WTC11 (cell line): ENCODE results near the gene OR6J1.

Experiments
- ARID4B ChIP-seq: sonication (generic); formaldehyde crosslinking; IDR thresholded peaks from 2 replicates; pipeline ENCODE4 v1.8.0; 2023; ENCODE audit warnings: missing genetic modification reagents, mild to moderate bottlenecking, borderline replicate concordance
- ATF3 ChIP-seq: sonication (generic); formaldehyde crosslinking; conservative IDR thresholded peaks from 2 replicates; pipeline ENCODE4 v1.8.1; 2022; ENCODE audit warnings: mild to moderate bottlenecking, missing genetic modification reagents
- CBFB ChIP-seq: sonication (generic); formaldehyde crosslinking; IDR thresholded peaks from 2 replicates; pipeline ENCODE4 v1.8.1; 2022; ENCODE audit warnings: mild to moderate bottlenecking, low read depth, missing genetic modification reagents
- CTCF ChIP-seq: fragments of 200-600 bp; IDR thresholded peaks from 2 replicates; pipeline ENCODE4 v1.8.0; 2022; ENCODE audit warnings: antibody characterized with exemption
- E2F4 ChIP-seq: sonication (generic); formaldehyde crosslinking; IDR thresholded peaks from 2 replicates; pipeline ENCODE4 v1.8.1; 2022; ENCODE audit warnings: low read depth, mild to moderate bottlenecking, moderate library complexity, missing genetic modification reagents, borderline replicate concordance
- GTF2I ChIP-seq: fragments of 250-450 bp; sonication (Bioruptor Pico); conservative IDR thresholded peaks from 2 replicates; pipeline ENCODE4 v1.4.0; 2021; ENCODE audit warnings: mild to moderate bottlenecking
- NFYB ChIP-seq: sonication (generic); formaldehyde crosslinking; conservative IDR thresholded peaks from 2 replicates; pipeline ENCODE4 v1.8.0; 2022; ENCODE audit warnings: low read depth, missing genetic modification reagents
- NR3C1 ChIP-seq: sonication (generic); formaldehyde crosslinking; conservative IDR thresholded peaks from 2 replicates; pipeline ENCODE4 v1.8.1; 2023; ENCODE audit warnings: low read depth, mild to moderate bottlenecking, missing genetic modification reagents
- SP1 ChIP-seq: sonication (generic); formaldehyde crosslinking; conservative IDR thresholded peaks from 2 replicates; pipeline ENCODE4 v1.8.1; 2022; ENCODE audit warnings: missing genetic modification reagents
- STAT6 ChIP-seq: sonication (generic); formaldehyde crosslinking; conservative IDR thresholded peaks from 2 replicates; pipeline ENCODE4 v1.8.1; 2023; ENCODE audit warnings: mild to moderate bottlenecking, low read depth, missing genetic modification reagents, moderate library complexity
- ZNF232 ChIP-seq: sonication (generic); formaldehyde crosslinking; IDR thresholded peaks from 2 replicates; pipeline ENCODE4 v1.8.0; 2022; ENCODE audit warnings: mild to moderate bottlenecking, missing genetic modification reagents
- ZSCAN18 ChIP-seq: fragments of 250-450 bp; sonication (Bioruptor Pico); IDR thresholded peaks from 2 replicates; pipeline ENCODE4 v2.1.2; 2022; ENCODE audit warnings: mild to moderate bottlenecking, moderate library complexity

GRCh38 chr14:22666203-22666893, 22.2 kb upstream of the OR6J1 start:
- no peak for TF ChIP-seq CTCF
- TF ChIP-seq E2F4 (CRISPR knock-in tag), result no peak
- TF ChIP-seq ZNF232 (CRISPR knock-in tag), result no peak
- no peak for TF ChIP-seq NR3C1 (CRISPR knock-in tag)
- TF ChIP-seq GTF2I, result no peak
- TF ChIP-seq NFYB (CRISPR knock-in tag), result no peak
- TF ChIP-seq CBFB (CRISPR knock-in tag), result no peak
- TF ChIP-seq STAT6 (CRISPR knock-in tag), result no peak
- no peak for TF ChIP-seq ARID4B
- TF ChIP-seq ZSCAN18 (CRISPR knock-in tag), result no peak
- no peak for TF ChIP-seq ATF3 (CRISPR knock-in tag)
- no peak for TF ChIP-seq SP1 (CRISPR knock-in tag)
